ENCODE results near the gene SIPA1L2. TPM values are rescaled to one million over a fixed set of nuclear protein-coding genes. Genes with fewer than 3 reads are reported as not detected.

SIPA1L2 gene
- total RNA-seq, 1 donor from 2014 or later, result 48.9 TPM

GRCh38 chr1:232597721-232598120, 32.2 kb downstream of the SIPA1L2 start:
- Histone ChIP-seq H3K4me1 (peaks cover 30% of the 10 kb centered on the region), H3K27me3 (no peaks in the 10 kb centered on the region), H3K9me3 (no peaks in the 10 kb centered on the region), H3K36me3 (no peaks in the 10 kb centered on the region), H3K4me3 (no peak overlapping the region), H3K27ac (no peak overlapping the region)
- TF ChIP-seq CTCF (IDR thresholded peaks at IDR 0.05), result no peak
- no peak for TF ChIP-seq POLR2AphosphoS5 (IDR thresholded peaks at IDR 0.05; ENCODE audit: insufficient read depth in 1 of 2, low read depth in 1 of 2)
- no peak for TF ChIP-seq POLR2A (IDR thresholded peaks at IDR 0.05)
- DNase-seq (ENCODE audit: extremely low spot score in 2 of 2), result no peak
- intact Hi-C loops (cut with DNase I), result no loop called here

- DNase-seq (ENCODE audit: extremely low spot score in 2 of 2), result no peak
- intact Hi-C loops (cut with DNase I), result no loop called here
- H3K36me3 ChIP-seq, result no peaks in the 10 kb centered on the region
- no peaks in the 10 kb centered on the region for H3K9me3 ChIP-seq
- peaks cover 30% of the 10 kb centered on the region for H3K4me1 ChIP-seq
- H3K4me3 ChIP-seq, result no peak overlapping the region
- H3K27ac ChIP-seq, result no peak overlapping the region
- TF ChIP-seq POLR2A (IDR thresholded peaks at IDR 0.05) (no peak), CTCF (IDR thresholded peaks at IDR 0.05) (no peak), POLR2AphosphoS5 (IDR thresholded peaks at IDR 0.05; ENCODE audit: insufficient read depth in 1 of 2, low read depth in 1 of 2) (no peak)
- H3K27me3 ChIP-seq, result no peaks in the 10 kb centered on the region
Measured at GRCh38 chr1:232596666-232597303, 33.1 kb downstream of the SIPA1L2 start.

GRCh38 chr1:232594768-232595698, 34.9 kb downstream of the SIPA1L2 start:
- H3K36me3 ChIP-seq, result no peaks in the 10 kb centered on the region
- TF ChIP-seq POLR2A (IDR thresholded peaks at IDR 0.05) (no peak), POLR2AphosphoS5 (IDR thresholded peaks at IDR 0.05; ENCODE audit: insufficient read depth in 1 of 2, low read depth in 1 of 2) (no peak), CTCF (IDR thresholded peaks at IDR 0.05) (no peak)
- H3K4me1 ChIP-seq, result peaks cover 38% of the 10 kb centered on the region
- no peak for DNase-seq (ENCODE audit: extremely low spot score in 2 of 2)
- H3K4me3 ChIP-seq, result no peak overlapping the region
- H3K27ac ChIP-seq, result no peak overlapping the region
- intact Hi-C loops (cut with DNase I), result no loop called here
- no peaks in the 10 kb centered on the region for H3K27me3 ChIP-seq
- H3K9me3 ChIP-seq, result no peaks in the 10 kb centered on the region

GRCh38 chr1:232593717-232594502, 36.0 kb downstream of the SIPA1L2 start:
- intact Hi-C loops (cut with DNase I), result no loop called here
- H3K27ac ChIP-seq, result no peak overlapping the region
- TF ChIP-seq POLR2A (IDR thresholded peaks at IDR 0.05) (no peak), CTCF (IDR thresholded peaks at IDR 0.05) (no peak), POLR2AphosphoS5 (IDR thresholded peaks at IDR 0.05; ENCODE audit: insufficient read depth in 1 of 2, low read depth in 1 of 2) (no peak)
- no peak overlapping the region for H3K4me3 ChIP-seq
- peaks cover 35% of the 10 kb centered on the region for H3K4me1 ChIP-seq
- no peaks in the 10 kb centered on the region for H3K9me3 ChIP-seq
- H3K36me3 ChIP-seq, result no peaks in the 10 kb centered on the region
- no peaks in the 10 kb centered on the region for H3K27me3 ChIP-seq
- DNase-seq (ENCODE audit: extremely low spot score in 2 of 2), result no peak

All from vagina (tissue), 2 donors.